HG02943 (cell line): Measurements from ENCODE around the gene SPATA33.
"Not testable (repeated sequence)": the region's sequence is repeated elsewhere in the genome, so short reads cannot be mapped to it uniquely, and the experiment has no call there.

Experiments used
- ATAC-seq: cut with Tn5 transposase; IDR thresholded peaks from one replicate; pipeline ENCODE4 v1.9.1; 2021; ENCODE audit warnings: mild to moderate bottlenecking, low read depth, moderate library complexity; ENCODE audit not compliant: unreplicated experiment

Gene SPATA33

DNA sequence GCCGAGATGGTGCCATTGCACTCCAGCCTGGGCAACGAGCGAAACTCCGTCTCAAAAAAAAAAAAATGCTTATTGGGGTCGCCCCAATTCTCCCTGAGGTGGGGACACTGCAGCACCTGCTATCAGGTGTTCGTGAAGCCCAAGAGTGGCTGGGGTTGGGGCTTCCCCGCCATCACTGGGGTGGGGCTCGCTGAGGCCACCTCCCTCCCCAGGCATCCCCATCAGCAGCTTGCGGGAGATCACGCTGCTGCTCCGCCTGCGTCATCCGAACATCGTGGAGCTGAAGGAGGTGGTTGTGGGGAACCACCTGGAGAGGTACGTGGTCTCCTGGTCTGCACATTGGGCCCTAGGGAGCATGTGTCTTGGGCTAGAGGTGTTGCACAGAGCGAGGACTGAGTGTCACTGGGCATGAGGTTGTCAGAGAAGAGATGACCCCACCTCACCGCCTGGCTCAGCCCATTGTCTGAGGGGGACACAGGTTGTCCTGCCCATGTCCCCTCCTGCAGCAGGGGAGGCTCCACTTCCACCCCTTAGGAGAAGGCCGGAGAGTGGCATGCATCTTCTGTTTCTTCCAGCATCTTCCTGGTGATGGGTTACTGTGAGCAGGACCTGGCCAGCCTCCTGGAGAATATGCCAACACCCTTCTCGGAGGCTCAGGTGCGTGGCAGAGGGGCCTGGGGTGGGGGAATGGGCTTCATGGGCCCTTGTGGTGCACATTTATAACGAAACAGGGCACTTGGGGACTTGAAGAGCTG lies 33.8 kb downstream of the SPATA33 start:
- ATAC-seq = no peak

DNA sequence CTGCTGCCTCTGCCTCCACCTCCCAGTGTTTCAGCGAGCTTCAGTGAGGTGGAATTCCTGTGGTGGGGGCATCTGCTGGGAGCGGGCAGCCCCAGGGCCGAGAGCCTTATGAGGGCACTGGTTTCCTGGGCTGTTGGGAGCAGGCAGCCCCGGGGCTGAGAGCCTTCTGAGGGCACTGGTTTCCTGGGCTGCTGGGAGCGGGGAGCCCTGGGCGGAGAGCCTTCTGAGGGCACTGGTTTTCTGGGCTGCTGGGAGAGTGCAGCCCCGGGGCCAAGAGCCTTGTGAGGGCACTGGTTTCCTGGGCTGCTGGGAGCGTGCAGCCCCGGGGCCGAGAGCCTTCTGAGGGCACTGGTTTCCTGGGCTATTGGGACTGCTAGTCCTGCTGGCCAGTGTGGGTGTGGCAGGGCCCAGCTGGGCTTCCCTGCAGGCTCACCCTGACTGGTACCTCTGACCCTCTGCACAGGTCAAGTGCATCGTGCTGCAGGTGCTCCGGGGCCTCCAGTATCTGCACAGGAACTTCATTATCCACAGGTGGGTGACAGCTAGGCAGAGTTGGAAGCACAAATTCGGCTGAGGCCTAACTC lies 34.4 kb downstream of the SPATA33 start:
- no peak for ATAC-seq

DNA sequence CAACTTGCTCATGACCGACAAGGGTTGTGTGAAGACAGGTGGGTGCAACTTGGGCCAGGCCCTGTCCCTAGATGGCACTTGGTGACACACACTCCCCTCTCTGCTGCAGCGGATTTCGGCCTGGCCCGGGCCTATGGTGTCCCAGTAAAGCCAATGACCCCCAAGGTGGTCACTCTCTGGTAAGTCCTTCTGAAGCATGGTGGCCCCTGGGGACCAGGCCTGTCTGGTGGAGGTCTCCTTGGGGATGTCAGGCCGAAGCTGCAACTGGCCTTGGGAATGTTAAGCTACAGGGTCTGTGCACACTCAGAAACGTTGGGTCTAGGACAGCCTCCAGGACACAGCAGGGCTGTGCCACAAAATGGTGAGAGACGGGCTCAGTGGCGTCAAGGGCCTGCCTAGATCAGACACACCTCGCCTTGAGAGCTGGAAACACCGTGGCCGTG lies 35.7 kb downstream of the SPATA33 start:
- ATAC-seq = no peak

DNA sequence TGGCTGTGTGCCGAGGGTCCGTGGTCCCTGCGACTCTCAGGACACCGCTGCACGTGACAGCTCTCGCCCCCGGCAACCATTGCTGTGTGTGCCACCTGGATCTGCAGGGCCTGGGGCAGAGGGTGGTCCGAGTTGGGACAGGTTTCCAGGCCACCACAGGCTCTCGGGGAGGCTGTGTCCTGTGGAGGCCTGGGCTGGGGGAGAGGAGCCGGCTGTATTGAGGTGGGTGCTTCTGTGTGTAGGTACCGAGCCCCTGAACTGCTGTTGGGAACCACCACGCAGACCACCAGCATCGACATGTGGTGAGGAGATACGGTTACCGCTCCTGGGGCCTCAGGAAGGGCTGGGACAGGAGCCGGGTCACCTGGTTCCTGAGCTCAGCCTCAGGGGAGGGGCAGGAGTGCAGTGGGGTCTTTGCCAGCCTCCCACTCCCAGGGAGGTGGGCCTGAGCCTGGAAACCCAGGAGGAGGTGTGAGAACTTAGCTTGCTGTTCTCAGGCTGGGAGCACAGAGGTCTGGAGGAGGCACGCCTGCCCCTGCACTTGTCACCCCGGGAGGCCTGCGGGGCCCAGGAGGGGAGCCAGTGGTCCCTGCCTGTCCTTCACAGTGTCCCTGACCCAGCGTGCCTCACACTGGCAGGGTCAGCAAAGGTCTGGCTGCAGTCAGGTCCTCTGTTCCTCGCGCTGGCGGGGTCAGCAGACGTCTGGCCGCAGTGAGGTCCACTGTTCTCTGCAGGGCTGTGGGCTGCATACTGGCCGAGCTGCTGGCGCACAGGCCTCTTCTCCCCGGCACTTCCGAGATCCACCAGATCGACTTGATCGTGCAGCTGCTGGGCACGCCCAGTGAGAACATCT lies 36.5 kb downstream of the SPATA33 start:
- ATAC-seq = no peak

DNA sequence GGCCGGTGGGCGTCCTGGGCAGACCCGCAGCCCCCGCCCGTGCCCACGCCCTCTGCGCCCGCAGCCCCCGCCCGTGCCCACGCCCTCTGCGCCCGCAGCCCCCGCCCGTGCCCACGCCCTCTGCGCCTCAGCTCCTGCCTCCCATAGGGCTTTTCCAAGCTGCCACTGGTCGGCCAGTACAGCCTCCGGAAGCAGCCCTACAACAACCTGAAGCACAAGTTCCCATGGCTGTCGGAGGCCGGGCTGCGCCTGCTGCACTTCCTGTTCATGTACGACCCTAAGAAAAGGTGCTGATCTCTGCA lies 37.1 kb downstream of the SPATA33 start:
- not testable (repeated sequence) for ATAC-seq

DNA sequence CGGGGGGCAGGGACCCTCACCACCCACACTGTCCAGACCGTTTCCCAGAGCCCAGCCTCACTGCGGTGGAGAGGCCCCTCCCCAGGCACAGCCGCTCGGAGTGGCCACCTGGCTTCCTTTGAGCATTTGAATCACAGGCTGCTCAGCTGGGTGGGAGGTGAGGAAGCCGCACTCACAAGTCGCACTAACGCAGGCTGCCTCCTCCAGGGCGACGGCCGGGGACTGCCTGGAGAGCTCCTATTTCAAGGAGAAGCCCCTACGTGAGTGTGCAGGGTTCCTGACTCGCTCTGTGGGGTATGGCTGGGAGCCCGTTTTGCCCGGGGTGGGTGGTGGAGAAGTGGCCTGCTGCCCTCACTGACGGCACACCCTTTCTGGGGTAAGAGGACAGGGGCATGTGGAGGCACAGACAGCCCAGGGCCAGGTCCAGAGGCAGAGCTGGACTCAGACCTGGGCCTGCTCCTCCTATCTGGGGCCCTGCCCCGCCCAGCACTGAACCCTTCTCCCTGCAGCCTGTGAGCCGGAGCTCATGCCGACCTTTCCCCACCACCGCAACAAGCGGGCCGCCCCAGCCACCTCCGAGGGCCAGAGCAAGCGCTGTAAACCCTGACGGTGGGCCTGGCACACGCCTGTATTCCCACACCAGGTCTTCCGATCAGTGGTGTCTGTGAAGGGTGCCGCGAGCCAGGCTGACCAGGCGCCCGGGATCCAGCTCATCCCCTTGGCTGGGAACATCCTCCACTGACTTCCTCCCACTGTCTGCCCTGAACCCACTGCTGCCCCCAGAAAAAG lies 37.6 kb downstream of the SPATA33 start:
- no peak for ATAC-seq

DNA sequence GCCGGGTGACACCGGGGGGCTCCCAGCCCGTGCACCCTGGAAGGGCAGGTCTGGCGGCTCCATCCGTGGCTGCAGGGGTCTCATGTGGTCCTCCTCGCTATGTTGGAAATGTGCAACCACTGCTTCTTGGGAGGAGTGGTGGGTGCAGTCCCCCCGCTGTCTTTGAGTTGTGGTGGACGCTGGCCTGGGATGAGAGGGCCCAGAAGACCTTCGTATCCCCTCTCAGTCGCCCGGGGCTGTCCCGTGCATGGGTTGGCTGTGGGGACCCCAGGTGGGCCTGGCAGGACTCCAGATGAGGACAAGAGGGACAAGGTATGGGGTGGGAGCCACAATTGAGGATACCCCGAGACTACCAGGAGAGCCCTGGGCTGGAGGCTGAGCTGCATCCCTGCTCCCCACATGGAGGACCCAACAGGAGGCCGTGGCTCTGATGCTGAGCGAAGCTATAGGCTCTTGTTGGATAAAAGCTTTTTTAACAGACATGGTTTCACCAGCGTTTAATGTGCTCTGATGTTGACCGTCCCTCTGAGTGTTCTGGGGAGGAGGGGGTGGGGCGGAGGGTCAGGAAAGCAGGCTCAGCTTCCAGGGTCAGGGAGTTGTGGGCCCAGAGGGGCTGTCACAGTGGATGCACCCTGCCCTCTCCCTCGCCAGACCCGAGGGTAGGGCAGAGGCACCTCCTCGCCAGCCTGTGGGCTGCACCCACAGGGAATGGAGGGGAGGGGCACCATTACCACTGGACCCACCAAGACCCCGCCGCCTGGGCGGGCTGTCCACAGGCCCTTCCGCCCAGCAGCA lies 38.4 kb downstream of the SPATA33 start:
- ATAC-seq = no peak

DNA sequence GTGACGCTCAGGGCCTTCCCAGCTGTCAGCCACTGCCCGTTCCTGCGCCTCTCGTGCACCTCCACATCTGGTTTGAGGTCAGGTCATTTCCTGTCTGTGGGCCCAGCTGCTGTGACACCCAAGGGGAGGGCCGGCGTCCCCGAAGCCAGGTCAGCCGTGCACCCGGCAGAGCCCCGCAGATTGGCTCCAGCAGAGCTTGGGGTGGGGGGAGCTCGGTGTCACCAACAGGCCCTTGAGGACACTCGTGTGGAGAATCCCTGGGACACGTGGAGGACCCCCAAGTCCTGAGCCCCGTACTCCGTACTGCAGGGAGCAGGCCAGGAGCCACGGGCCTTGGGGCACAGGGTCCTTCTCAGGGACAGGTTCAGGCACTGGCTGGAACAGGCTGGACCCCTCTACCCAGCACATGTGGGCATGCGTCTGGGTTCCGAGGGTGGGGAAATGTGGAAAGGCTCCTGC lies 39.1 kb downstream of the SPATA33 start:
- ATAC-seq = no peak

DNA sequence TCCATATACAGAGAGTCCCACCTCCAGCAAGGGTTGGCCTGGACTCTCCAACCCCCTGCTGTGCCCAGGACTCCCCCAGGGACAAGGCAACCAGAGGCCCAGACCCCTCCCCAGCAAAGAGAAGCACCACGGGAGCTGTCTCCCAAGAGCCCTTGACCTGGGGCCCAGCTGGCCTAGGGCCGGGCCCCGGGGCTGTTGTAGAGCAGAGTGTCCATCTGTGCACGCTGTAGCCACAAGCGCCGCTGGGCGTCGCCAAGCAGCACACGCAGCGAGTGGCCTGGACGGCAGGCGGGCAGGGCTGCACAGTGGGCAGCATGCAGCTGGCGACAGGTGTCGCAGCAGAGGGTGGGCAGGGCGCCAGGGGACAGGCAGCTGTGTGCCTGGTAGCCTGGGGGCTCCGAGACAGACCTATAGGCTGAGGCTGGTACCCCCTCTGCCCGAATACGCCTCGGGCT lies 39.6 kb downstream of the SPATA33 start:
- ATAC-seq = no peak

DNA sequence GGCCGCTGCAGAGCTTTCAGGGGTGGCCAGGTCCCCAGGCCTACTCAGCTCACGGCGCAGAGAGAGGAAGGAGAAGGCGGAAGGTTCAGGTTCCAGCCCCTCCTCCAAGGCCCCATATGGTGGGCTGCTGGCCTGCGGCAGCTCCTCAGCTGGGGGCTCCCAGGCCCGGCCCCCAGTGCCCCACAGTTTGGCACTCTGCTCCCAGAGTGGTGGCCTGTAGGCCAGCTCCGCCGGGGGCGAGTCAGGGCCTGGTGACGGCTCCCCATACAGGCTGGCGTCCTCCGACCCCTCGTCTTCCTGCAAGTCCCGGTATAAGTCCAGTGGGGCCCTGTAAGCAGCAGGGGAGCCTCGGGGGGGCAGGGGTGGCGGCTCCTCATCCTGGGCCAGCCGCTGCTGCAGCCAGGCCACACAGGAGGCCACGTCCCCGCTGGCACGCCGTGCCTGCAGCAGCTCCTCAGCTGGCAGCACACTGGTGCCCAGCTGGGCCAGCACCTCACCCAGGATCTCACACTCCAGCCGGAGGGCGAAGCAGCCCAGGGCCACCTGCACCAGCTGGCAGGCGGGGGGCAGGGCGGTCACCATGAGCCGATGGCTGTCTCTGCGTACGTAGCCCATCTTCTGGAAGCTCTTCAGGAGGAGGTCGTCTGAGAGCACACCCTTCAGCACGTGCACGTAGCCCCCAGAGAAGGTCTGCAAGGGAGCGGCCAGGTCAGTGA lies 40.1 kb downstream of the SPATA33 start:
- ATAC-seq = no peak

DNA sequence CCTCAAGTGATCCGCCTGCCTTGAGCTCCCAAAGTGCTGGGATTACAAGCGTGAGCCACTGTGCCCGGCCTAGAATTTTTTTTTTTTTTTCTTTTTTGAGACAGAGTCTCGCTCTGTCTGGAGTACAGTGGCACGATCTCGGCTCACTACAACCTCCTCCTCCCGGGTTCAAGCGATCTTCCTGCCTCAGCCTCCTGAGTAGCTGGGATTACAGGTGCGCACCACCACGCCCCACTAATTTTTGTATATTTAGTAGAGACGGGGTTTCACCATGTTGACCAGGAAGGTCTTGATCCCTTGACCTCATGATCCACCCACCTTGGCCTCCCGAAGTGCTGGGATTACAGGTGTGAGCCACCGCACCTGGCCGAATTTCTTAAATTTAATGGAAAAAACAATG lies 41.1 kb downstream of the SPATA33 start:
- ATAC-seq = not testable (repeated sequence)

DNA sequence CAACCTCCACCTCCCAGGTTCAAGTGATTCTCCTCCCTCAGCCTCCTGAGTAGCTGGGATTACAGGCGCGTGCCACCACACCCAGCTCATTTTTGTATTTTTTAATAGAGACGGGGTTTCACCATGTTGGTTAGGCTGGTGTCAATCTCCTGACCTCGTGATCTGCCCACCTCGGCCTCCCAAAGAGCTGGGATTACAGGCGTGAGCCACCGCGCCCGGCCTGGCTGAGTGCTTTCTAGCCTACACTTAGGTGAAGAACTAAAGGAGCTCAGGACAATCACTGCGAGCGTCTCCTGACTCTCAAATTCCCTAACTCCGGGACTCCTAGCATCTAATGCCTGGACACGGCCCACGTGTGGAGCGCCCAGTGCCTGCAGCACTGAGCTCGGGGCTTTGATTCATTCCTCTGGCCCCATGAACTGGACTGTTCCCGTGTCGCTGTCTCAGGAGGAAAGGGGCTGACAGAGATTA lies 42.0 kb downstream of the SPATA33 start:
- not testable (repeated sequence) for ATAC-seq

DNA sequence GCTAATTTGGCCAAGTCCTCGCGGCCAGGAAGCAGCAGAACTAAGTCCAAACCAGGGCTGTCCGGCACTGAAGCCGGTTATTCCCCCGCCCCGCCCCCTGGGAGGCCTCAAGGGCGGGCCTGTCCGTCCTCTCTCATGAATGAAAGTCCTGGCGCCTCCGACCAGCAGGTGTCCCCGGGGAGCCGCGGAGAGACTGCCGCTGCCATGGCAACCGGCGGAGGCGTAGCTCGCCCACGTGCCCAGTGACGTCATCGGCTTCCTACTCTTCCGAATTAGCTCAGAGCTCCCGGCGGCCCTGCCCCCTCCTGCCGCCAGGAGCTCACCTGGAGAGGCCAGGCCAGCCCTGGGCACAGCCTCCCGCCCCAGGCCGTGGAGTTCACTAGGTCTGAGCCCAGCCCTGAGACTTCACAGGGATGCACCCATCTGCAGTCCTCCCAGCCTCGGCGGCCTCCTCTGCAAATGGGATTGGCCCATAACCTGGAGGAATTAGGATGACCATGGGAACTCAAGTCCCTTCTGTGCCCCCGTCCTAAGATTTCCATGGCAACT lies 42.5 kb downstream of the SPATA33 start:
- peak; percentile 36 for ATAC-seq

DNA sequence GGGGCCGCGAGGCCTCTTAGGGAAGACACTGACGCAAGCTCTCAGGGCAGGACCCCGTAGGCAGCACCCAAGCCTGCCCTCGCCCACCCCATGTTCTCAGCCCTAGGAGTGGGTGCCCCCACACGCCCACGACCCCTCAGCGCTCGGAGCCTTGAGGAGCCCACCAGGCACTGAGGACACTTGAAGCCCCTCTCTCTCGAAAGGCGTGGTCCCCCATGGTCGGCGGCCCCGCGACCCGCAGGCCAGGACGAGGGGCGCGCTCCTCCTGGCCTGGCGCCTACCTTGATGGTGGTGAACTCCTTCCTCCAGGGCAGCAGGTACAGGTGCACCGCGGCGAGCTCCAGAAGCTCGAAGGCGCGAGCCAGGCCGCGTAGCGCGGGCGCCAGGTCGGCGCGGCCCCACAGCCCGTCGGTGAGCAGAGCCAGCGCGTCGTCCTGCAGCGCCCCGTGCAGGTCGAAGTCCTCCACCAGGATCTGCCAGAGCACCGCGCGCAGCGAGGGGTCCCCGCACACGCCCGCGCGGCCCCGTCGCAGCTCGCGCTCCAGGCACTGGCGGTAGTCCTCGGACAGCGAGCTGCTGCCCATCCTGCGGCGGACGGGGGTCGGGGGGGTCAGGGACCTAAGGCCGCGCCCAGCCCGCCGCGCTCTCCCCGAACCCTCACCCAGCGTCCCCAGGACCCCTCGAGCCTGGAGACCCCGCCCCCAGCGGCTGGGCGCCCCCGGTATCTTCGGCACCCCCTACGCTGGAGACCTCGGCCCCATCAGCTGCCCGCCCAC lies 43.2 kb downstream of the SPATA33 start:
- no peak for ATAC-seq

DNA sequence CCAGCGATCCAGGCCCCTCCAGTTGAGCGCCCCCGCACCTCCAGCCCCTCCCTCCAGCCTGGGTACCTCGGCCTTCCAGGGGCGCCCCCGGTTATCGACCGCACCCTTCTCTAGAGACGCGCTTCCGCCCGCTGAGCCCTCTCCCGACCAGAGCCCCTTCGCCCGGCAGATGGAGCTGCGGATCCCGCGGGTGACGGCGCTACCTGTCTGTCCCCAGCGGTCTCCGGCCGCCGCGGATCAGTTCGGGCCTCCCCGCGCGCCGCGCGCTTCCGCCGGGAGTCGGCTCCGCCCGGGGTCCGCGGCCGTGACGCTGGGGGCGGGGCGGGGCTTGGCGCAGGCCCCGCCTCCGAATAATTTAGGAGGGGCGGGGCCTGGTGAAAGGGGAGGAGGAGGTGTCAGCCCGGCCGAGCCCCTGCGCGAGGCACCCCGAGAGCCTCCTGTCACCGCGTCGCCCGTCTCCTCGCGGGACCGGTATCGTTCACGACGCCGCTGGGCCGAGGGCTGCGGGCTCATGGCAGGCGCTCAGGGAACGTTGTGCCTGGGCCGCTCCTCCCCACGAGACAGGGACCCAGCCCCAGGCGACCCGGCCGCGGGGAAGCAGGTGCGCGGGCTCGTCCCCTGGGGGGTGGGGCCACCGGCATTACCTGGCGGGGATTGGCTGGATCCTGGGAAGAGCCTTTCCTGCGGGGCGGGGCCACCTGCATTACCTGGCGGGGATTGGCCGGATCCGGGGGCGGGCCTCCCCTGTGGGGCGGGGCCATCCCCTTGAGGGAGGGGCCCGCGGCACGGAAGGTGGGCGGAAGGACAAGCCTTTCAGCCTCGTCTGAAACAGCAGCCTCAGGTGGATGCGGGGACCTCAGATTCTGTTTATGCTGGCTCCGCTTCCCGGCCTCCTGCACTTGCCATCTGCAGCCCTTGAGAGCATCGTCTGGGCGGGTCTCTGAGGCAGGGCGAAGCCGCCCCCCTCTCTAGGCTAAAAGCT lies 44.1 kb downstream of the SPATA33 start, which contains the start of gene SPATA2L:
SPATA2L (minus strand) TSS at position 281 of the 982 bp plus-strand sequence. CDS start 473 bp downstream, outside the sequence.
- ATAC-seq = peak; percentile 61

DNA sequence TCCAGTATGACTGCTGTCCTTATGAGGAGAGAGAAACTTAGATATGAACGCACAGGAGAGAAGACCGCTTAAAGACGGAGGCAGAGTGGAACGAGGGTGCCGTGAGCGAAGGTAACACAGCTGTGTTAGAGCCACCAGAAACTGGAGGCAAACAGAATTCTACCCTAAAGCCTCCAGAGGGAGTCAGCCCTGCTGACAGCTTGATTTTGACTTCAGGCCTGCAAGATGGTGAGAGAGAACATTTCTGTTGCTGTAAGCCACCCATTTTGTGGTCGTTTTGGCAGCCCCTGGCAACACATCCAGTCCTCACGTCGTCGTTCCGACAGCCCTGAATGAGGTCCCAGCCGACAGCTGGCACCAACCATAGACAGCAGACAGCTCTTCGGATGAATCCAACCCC lies 46.6 kb downstream of the SPATA33 start:
- ATAC-seq = no peak

DNA sequence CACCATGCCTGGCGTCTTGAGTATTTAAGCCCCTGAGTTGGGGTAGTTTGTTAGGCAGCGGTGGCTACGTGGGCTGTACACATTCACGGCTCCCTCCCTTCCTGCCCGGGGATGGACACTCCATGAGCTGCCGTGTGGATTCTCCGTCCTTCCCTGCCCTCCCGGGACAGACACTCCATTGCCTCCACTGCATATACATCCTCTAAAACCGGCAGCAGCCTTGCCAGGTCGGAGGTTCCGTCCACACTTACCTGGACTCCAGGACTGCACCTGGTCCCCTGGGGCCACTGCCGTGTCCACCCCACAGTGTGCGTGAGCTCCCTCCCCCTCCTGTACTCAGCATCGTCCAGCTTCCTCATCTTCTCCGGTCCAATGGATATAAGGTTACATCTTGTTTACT lies 47.4 kb downstream of the SPATA33 start:
- no peak for ATAC-seq
